Prostate gland (tissue), 2 donors: ENCODE measurements around the gene RBM19.

Source experiments
- CTCF ChIP-seq, 4 experiments: fragments of 200-600 bp in 2 of 4; fragments of 450-650 bp in 2 of 4; sonication (generic) in 2 of 4; IDR thresholded peaks; 1 replicate in 3 of 4; 2 replicates in 1 of 4; pipeline ENCODE4 v1.5.1; 2016 to 2019; ENCODE audit warnings: antibody characterized with exemption in 4 of 4, mild to moderate bottlenecking in 2 of 4, moderate library complexity in 2 of 4
- POLR2A ChIP-seq: fragments of 450-650 bp; IDR thresholded peaks from one replicate; pipeline ENCODE4 v1.6.1; 2016; ENCODE audit warnings: antibody characterized with exemption, mild to moderate bottlenecking
- POLR2AphosphoS5 ChIP-seq: sonication (generic); formaldehyde crosslinking; IDR thresholded peaks from one replicate; pipeline ENCODE4 v1.6.1; 2017; ENCODE audit warnings: antibody characterized with exemption

GRCh38 chr12:113797535-113797868 is 168.6 kb downstream of the RBM19 start:
- TF ChIP-seq POLR2AphosphoS5 (no peak), CTCF (IDR thresholded peaks at IDR 0.05) (no peak), POLR2A (no peak)
